Breast epithelium (tissue), 3 donors: ENCODE data around the gene APBA1.

Source experiments
- POLR2AphosphoS5 ChIP-seq, 3 donors: sonication (generic); formaldehyde crosslinking; IDR thresholded peaks; one replicate each; pipeline ENCODE4 v1.6.1; 2017; ENCODE audit warnings: antibody characterized with exemption in 3 of 3
- TF ChIP-seq, protein P1 (sequence below), 3 donors: fragments of 450-650 bp; IDR thresholded peaks; one replicate each; pipeline ENCODE4 v1.5.1; 2016 to 2017; ENCODE audit warnings: antibody characterized with exemption in 3 of 3, mild to moderate bottlenecking in 3 of 3, moderate library complexity in 3 of 3

DNA sequence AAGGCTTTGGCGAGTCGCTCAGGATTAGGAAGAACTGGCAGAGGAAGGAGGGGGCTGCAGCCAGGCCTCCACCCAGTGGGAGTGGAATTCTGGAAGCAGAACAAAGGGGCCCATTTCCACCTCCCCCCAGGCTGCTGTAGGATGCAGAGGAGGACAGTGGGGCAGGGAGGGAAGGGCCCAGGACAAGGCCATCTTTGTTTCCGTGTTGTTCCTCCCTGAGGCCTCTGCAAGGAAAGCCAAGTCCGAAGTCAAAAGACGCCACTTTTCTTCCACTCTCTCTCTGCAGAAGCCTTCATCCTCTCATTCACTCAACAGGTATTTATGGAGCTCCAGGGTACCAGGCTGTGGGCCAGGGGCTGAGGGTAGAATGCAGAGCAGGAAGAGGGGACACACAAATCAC is 276.5 kb downstream of the APBA1 start:
- TF ChIP-seq, protein P1, sequence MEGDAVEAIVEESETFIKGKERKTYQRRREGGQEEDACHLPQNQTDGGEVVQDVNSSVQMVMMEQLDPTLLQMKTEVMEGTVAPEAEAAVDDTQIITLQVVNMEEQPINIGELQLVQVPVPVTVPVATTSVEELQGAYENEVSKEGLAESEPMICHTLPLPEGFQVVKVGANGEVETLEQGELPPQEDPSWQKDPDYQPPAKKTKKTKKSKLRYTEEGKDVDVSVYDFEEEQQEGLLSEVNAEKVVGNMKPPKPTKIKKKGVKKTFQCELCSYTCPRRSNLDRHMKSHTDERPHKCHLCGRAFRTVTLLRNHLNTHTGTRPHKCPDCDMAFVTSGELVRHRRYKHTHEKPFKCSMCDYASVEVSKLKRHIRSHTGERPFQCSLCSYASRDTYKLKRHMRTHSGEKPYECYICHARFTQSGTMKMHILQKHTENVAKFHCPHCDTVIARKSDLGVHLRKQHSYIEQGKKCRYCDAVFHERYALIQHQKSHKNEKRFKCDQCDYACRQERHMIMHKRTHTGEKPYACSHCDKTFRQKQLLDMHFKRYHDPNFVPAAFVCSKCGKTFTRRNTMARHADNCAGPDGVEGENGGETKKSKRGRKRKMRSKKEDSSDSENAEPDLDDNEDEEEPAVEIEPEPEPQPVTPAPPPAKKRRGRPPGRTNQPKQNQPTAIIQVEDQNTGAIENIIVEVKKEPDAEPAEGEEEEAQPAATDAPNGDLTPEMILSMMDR (IDR thresholded peaks at IDR 0.05) = no peak
- peak in 2 of 3 donors; percentile 26 to 63 for TF ChIP-seq POLR2AphosphoS5 (IDR thresholded peaks at IDR 0.05)
